ENCODE results near the gene CCDC149.

Gene CCDC149

GRCh38 chr4:24799196-24799543, 113.7 kb downstream of the CCDC149 start:
- no peak for DNase-seq

- DNase-seq = no peak
These were observed 114.7 kb downstream of the CCDC149 start for GRCh38 chr4:24798036-24798610.

GRCh38 chr4:24796620-24797019, 116.2 kb downstream of the CCDC149 start:
- no peak for DNase-seq

- no peak for DNase-seq
These were observed 117.0 kb downstream of the CCDC149 start for GRCh38 chr4:24795666-24796381.

GRCh38 chr4:24794916-24795665, 117.8 kb downstream of the CCDC149 start, which contains the start of gene SOD3:
Gene SOD3 (plus strand): TSS chr4:24795573. CDS start chr4:24799522, 3,949 bp downstream.
- DNase-seq = no peak

- no peak for DNase-seq
These were observed 118.4 kb downstream of the CCDC149 start for GRCh38 chr4:24794480-24794879.

- DNase-seq = no peak
These were observed 118.8 kb downstream of the CCDC149 start for GRCh38 chr4:24794051-24794450.

GRCh38 chr4:24793219-24794005, 119.4 kb downstream of the CCDC149 start:
- no peak for DNase-seq

GRCh38 chr4:24792552-24792951, 120.3 kb downstream of the CCDC149 start:
- no peak for DNase-seq

GRCh38 chr4:24791043-24791442, 121.8 kb downstream of the CCDC149 start:
- DNase-seq = no peak

- no peak for DNase-seq
These were observed 129.3 kb downstream of the CCDC149 start for GRCh38 chr4:24783506-24783905.

GRCh38 chr4:24781999-24782745, 130.7 kb downstream of the CCDC149 start:
- DNase-seq = no peak

- DNase-seq = no peak
These were observed 131.8 kb downstream of the CCDC149 start for GRCh38 chr4:24780936-24781495.

- no peak for DNase-seq
These were observed 134.2 kb downstream of the CCDC149 start for GRCh38 chr4:24778464-24779225.

- no peak for DNase-seq
These were observed 135.0 kb downstream of the CCDC149 start for GRCh38 chr4:24777536-24778463.

GRCh38 chr4:24775750-24776149, 137.1 kb downstream of the CCDC149 start:
- no peak for DNase-seq

GRCh38 chr4:24775032-24775605, 137.7 kb downstream of the CCDC149 start:
- DNase-seq = no peak

GRCh38 chr4:24774452-24774851, 138.4 kb downstream of the CCDC149 start:
- DNase-seq = no peak

- no peak for DNase-seq
These were observed 139.9 kb downstream of the CCDC149 start for GRCh38 chr4:24772952-24773351.

All from NCI-H510A (cell line).